Hematopoietic multipotent progenitor cell treated with erythropoietin and hydrocortisone succinate and interleukin-3 and kit ligand, for 6 days (in vitro differentiated cells): ENCODE measurements around the gene IL4R.
"Not testable (repeated sequence)": the region's sequence is repeated elsewhere in the genome, so short reads cannot be mapped to it uniquely, and the experiment has no call there.

Experiments
- DNase-seq: peaks from one replicate; pipeline ENCODE4 v3.0.0-alpha.2; 2015

Gene IL4R

DNA sequence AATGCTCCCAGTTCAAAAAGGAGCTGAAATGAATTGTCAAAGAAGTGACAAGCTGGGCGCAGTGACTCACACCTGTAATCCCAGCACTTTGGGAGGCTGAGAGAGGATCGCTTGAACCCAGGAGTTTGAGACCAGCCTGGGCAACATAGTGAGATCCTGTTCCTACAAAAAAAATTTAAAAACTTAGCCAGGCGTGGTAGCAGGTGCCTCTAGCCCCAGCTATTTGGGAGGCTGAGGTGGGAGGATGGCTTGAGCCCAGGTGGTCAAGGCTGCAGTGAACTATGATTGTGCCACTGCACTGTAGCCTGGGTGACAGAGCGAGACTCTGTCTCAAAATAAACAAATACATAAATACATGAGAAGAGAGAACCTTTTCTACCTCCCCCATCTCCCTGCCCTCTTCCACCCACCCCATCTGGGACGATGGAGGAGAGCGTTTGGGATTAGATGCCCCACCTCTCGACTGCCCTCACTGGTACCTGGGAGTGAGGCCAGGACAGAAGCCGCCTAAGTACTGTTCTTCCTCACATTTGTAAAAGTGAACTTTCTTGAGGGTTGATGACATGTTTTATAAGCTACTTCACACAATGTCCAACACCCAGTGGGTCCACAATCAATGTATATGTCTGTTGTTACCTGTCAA lies 2.4 kb downstream of the IL4R start:
- DNase-seq = no peak

DNA sequence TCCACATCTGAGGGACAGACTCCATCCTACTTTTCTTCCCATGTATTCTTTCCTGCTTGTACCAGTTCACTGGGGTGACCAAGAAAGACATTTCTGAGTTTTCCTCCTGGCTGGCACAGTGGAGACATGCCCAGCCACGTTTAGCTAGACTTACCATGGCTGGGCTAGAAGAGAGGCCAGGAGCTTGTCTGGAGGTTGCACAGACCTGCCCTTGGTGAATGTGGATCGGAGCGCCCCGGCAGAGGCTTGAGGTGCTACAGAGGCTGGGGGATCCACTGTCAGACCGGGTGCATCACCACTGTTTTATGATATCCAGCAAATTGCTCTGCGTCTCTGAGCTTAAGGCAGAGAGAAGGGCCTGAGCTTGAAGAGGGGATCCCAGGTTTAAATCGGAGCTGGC lies 3.5 kb downstream of the IL4R start:
- no peak for DNase-seq

DNA sequence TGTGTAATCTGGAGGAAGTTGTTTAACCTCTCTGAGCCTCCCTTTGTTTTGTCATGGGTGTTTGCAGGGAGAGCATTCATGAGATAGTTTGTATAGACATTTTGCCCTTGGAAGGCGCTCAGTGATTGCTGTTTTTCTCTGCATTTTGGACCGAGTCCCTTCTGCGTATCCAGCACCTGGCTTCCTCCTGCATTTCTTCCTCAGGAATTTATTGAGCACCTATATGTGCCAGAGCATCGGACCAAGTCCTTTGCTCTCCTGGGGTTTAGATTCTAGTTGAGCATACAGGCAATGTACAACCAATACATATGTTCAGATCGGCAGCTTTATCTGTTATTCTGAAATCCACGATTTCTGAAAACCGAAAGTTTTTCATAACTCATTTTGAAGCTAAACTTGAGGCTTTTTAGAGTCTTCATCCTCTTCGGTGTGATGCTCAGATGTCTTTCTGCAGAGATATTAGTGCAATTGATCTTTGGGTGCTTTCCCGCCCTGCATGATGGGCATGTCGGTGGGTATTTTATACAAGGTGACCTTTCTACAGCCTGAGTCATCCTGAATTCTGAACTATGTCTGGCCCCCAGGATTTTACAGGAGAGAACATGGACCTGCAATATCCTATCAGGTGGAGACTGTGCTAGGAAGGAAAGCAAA lies 4.1 kb downstream of the IL4R start:
- no peak for DNase-seq

DNA sequence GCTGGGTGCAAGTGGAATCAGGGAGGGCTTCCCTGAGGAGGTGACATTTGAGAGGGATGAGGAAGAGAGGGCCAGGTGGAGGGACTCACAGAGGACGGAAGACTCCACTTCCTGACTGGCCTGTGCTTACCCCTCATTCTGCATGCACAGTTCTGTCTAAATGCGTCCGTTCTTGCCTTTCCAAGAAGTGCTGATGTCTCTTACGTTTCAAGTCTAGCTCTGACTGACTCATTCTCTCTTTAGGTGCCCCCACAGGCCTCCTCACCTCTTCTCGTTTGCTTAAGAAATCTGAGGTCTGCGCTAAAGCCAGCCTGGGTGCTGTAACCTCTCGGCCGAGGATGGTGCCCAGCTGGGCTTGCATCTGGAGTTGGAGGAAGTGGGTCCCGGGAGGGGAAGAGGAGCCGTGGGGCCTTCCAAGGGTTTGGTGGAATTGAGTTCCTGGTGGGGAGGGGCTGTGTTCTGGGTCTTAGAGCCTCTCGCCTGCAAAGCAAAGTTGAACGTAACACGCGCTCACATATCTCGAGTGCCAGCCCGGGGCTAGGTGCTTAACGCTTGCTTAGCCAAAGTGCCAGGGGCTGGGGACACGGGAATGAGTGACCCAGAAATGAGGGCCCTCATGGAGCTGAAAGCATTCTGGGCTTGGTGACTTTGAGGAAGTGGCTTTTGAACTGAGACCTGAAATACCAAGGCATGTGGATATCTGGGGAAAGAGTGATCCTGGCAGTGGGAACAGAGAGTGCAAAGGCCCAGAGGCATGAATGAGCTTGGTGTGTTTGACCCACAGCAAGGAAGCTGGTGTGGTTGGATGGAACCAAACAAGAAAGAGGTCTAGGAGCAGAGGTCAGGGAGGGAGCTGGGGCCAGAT lies 4.8 kb downstream of the IL4R start:
- peak; percentile 58 for DNase-seq

DNA sequence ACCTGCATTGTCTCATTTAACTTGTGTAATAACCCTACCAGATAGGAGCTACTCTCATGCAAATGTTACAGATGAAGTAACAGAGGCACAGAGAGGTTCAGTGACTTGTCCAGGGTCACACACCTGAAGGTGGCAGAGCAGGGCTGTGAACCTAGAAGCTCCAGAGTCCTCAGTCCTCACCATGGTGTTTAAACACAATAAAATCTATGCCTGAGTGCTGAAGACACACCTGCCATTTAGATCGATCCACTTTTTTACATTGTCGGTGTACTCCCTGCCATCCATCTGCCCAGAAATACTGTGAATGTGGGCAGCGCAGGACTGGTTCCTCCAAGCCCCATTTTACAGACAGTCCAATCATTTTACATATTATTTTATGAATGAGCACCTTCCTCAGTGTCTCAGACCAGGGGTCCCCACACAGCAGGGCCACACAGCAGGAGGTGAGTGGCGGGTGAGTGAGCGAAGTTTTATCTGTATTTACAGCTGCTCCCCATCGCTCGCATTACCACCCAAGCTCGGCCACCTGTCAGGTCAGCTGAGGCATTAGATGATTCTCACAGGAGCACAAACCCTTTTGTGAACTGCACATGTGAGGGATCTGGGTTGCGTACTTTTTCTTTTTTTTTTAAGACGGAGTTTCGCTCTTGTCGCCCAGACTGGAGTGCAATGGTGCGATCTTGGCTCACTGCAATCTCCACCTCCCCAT lies 5.6 kb downstream of the IL4R start:
- no peak for DNase-seq

DNA sequence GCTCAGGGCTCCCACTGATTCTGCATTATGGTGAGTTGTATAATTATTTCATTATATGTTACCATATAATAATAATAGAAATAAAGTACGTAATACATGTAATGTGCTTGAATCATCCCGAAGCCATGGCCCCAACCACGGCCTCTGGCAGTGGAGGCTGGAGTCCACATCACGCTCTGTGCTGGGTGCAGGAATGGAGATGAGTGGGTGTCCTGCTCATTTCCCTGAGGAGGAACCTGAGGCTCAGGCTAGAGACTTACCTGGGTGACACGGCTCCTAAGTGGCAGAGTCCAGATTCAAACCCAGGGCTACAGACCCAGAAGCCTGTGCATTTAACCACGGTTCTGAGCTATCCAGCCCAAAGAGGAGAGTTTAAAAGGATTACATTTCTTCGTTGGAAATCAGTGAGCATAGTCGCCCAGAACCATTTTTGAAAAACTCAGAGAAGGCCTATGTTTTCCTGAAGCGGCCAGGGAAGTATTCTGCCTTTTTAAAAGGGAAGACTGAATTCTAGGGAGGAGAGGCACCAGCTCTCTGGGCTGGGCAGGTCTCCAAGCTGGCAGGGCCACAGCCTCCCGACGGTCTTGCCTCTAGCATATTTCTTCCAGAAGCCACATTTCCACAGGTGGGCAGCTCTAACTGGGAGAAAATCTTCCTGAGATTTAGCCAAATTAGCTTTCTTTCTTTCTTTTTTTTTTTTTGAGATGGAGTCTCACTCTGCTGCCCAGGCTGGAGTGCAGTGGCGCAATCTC lies 6.7 kb downstream of the IL4R start:
- DNase-seq = no peak

DNA sequence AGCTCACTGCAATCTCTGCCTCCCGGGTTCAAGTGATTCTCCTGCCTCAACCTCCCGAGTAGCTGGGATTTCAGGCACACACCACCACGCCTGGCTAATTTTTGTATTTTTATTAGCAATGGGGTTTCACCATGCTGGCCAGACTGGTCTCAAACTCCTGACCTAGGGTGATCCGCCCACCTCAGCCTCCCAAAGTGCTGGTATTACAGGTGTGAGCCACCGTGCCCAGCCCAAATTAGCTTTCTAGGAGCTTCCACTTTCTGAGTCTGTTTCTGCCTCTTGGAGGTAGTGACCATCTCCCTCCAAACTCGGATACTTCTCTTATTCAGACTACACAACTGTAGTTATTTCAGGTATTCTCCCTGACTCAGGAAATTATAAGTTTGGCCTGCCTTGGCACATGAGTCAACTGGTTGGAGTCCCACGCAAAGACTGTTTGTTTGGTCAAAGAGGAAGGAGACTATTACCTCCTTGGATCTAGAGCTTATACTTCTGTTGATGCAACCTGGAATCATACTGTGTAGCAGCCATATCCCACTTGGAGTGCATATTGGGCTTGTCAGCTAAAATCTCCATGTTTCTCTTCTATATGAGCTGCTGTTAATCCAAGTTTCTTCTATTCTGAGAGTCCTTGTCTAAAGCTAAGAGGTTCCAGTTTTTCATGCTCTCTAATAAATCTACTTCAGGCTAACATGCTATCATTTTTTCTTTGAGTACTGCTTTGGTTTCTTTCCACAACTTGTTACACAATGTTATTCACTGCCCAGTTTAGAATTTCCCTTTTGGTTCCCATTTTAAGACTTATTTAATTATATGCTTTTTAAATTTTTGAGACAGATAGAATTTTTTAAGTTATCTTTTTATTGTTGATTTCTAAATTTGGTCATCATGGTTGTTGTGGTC lies 7.5 kb downstream of the IL4R start:
- no peak for DNase-seq

DNA sequence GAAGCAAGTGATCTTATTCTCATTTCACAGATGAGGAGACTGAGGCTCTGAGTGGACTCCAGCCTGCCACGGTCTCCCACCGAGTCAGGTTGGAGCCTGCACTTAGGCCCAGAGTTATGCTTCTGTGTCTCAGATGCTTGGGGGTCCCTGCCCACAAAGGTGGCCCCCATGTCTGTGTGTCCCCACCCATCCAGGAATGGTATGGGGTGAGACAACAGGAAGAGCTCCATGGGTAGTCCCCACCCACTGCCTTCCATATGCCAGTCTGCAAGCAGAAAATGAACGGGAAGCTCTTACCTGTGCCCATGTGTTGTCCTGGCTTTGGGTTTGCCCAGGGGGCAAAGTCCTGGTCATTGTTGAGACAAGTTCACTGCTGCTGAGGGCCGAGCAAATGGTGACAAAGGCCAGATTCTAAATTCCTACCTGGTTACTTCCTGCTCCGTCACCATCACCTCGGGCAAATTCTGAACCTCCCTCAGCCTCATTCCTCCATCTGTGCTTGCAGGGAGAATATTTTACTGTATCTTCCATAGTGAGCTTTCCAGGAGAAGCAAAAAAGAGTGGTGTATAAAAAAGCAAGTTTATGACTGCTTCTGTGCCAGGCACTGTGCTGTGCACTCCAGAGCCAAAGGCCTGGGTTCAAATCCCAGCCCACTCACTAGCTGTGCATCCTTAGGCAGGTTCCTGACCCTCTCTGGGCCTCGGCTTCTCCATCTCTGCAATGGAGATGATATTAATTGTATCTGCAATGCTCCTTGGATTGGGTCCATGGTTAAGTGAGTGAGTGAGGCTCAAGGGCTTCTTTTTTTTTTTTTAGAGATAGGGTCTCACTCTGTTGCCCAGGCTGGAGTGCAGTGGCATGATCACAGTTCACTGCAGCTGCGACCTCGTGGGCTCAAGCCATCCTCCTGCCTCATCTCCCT lies 9.3 kb downstream of the IL4R start:
- no peak for DNase-seq

DNA sequence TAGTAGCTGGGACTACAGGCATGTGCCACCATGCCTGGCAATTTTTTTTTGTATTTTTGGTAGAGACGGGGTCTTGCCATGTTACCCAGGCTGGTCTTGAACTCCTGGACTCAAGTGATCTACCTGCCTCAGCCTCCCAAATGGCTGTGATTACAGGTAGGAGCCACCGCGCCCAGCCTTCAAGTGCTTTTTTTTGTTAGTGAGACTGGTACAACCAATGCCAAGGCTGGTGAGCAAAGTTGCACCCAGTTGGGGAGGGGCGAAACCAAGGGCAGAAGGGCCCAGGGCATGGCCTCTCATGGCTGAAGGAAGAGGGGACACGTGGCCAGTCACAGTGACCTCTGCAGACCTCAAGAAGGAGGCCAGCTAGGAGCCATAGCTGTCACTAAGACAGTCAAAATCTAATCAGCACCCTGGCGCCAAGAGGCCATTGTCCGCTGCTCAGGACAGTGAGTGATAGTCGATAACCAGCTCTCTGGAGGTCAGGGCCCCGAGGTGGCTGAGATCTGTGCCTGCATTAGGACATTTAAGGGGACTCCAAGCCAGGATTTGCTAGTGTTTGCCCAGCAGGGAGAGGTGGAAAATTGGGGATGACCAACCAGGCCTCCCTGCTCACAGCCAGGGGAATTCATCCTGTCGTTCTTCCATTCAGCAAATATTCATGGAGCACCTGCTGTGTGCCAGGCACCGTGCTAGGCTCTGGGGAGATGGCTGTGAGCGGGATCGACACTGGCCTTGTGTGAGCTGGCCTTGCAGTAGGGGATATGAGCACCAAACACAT lies 10.2 kb downstream of the IL4R start:
- no peak for DNase-seq

DNA sequence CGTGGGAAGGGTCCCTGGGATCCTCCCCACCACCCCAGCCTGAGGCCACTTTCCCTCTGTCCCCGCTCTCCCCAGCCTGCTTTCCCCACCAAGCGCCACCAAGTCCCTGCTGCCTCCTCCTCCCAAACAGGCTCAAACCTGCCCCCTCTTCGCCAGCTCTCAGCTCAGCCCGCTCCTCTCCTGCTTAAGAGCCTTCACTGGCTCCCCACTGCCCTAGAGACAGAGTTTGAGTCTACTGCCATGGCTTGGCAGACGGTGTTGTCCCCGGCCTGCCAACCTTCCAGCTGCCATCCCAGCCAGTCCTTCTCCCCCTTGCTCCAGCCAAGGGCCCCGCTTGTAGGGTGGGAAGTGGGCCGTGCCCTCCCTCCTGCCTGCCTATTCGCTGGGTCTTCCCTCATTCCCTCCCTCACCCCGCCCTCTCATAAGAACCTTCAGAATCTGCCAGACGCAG lies 11.1 kb downstream of the IL4R start:
- no peak for DNase-seq

DNA sequence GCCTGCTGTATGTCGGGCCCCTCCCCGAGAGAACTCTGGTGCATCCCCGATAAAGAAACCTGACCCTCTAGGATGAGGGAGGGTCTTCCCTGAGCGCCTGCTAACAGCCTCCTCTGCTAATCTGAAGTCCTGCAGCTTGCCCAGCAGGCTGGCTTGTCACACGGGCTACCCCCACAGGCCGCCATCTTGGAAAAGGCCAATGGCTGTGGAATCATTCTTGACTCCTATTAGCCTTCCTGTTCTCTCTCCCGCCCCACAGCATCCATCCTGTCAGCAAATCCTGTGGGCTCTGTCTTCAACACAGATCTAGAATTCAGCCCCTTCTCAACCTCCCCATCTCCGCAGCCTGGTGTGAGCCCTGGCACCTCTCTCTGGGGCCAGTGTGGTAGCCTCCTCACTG lies 12.0 kb downstream of the IL4R start:
- DNase-seq = no peak

DNA sequence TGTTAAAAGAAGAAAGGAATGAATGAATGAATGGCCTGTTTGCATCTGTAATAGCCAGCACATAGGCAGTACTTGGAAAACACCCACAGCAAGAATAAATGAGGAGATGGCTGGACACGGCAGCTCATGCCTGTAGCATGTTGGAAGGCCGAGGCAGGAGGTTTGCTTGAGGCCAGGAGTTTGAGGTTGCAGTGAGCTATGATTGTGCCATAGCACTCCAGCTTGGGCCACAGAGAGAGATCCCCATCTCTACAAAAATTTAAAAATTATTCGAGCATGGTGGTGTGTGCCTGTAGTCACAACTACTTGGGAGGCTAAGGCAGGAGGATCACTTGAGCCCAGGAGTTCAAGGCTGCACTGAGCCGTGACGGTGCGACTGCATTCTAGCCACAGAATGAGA lies 12.5 kb downstream of the IL4R start:
- DNase-seq = no peak

DNA sequence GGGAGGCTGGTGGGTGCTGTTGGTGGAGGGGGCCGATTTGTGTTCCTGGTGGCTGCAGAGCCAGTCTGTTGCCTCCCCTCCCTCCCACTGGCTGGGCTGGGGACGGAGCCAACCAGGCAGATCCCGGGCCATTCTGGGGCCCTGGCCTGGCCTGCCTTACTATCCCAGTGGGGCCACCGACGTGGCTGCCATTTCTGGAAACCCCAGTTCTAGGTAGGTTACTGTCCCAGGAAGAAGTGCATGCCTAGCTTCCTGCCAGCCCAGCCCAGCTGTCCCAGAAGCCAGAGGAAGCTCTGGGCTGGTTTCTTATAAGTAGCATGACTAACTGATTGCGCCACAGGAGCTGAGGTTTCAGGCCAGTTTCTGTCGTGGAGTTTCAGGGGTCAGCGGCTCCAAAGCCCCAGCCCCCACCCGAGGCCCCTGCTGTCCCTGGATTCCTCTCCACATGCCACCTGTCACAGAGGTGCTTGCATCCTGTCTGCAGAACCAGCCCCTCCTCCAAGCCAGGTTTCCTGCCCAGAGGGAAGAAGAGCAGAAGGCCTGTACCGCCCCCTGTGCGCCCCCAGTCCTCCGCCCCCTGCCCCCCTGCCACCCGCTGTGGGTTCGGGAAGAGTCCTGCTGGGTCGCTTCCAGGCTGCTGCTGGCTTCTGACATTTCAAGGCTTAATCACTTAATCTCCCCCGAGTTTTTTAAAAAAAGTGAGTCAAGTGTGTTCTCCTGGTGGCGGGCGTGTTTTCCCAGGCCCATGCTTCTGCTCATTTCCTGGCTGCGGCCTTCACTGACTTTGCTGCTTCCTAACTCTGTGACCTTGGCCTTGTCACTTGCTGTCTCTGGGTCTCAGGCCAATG lies 13.2 kb downstream of the IL4R start:
- peak; percentile 77 for DNase-seq

DNA sequence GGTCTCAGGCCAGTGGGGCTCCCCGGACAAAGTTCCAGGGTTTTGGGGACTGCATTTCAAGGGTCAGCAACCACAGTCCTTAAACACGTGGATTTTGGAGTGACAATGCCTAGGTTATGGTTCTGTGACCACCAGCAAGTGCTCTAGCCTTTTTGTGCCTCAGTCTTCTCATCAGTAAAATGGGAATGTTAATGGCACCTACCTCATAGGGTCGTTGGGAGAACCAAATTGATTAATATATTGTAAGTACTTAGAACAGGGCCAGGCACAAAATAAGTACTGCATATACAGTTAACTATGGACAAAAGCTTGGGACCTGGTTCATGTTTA lies 13.8 kb downstream of the IL4R start:
- DNase-seq = no peak

DNA sequence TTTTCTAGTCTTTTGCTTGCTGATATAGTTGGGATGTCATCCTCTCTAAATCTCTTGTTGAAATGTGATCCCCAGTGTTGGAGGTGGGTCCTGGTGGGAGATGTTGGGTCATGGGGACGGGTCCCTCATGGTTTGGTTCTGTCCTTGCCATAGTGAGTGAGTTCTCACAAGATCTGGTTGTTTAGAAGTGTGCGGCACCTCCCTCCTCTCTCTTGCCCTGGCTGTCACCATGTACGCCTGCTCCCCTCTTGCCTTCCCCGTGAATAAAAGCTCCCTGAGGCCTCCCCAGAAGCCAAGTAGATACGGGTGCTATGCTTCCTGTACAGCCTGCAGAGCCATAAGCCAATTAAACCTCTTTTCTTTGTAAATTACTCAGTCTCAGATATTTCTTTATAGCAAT lies 15.2 kb downstream of the IL4R start:
- DNase-seq = no peak

DNA sequence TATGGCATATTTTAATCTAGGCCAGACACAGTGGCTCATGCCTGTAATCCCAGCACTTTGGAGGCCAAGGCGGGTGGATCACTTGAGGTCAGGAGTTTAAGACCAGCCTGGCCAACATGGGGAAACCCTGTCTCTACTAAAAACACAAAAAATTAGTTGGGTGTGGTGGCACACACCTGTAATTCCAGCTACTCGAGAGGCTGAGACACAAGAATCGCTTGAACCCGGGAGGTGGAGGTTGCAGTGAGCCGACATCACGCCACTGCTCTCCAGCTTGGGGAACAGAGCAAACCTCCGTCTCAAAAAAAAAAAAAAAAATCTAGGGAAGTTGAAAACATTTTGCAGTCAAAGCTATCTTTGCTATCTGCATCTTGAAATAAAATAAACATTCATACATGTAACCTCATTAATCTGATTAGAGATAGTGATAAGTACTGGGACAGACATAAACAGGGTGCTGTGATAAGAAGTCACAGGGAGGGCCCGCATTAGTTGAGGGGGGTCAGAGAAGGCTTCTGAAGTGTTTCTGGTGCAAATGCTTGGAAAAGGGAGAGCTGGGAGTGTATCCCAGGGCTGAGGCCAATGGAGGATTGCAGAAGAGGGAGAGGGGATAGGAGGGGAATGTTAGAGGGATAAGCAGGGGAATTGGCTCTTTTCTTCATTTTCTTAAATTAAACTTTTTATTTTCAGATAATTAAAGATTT lies 15.8 kb downstream of the IL4R start:
- not testable (repeated sequence) for DNase-seq

DNA sequence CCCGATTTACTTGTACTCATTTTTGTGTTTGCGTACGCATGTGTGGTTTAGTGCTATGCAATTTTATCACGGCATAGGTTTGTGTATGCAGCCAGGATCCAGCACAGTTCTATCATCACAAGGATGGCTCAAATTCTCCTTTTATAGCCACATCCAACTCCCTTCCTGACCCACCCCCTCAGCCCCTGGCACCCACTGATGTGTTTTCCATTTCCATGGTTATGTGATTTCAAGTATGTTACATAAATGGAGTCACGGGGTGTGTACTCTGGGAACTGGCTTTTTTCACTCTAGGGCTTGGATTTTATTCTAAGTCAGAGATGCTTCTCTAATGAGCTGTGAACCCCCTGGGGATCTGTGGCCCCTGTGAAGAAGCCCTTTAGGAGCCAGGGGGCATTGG lies 16.8 kb downstream of the IL4R start:
- DNase-seq = no peak

DNA sequence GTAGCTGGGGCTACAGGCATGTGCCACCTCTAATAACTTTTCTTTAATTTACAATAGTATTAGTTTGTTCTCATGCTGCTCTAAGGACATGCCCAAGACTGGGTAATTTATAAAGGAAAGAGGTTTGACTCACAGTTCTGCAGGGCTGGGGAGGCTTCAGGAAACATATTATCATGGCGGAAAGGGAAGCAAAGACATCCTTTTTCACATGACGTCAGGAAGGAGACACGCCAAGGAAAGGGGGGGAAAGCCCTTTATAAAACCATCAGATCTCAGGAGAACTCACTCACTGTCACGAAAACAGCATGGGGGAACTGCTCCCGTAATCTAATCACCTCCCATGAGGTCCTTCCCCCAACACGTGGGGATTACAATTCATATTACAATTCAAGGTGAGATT lies 18.3 kb downstream of the IL4R start:
- DNase-seq = no peak
